MCF 10A (cell line): ENCODE results near the gene HLA-DQA2. TPM values are rescaled to one million over a fixed set of nuclear protein-coding genes. Genes with fewer than 3 reads are reported as not detected.

Source experiments
- BruUV-seq: library from RNA; stranded (reverse); fragments of 400-500 nt; replicated peaks from 2 replicates; lab custom pipeline; 2021; lab: Mats Ljungman, UMichigan
- CTCF ChIA-PET: fragments of 300-600 bp; sonication (Branson Sonifier 250); formaldehyde crosslinking; extraction: SDS; loops from one replicate; lab custom pipeline; 2021; ENCODE audit warnings: antibody characterized with exemption, inconsistent platforms; lab: Yijun Ruan, JAX
- POLR2A ChIA-PET: fragments of 300-600, 350-650 bp; sonication (Branson Sonifier 250); formaldehyde crosslinking; extraction: SDS; loops from one replicate; lab custom pipeline; 2020; ENCODE audit warnings: antibody characterized with exemption, inconsistent platforms; lab: Yijun Ruan, JAX
- DNase-seq: peaks from one replicate; pipeline ENCODE4 v3.0.0-alpha.2; 2018; ENCODE audit not compliant: unreplicated experiment
- H3K27ac Mint-ChIP-seq: one replicate; pipeline ENCODE4 v1.8.0; 2022; ENCODE audit warnings: mild to moderate bottlenecking, low read depth, mixed read lengths; ENCODE audit not compliant: unreplicated experiment
- H3K27me3 Mint-ChIP-seq: one replicate; pipeline ENCODE4 v1.8.0; 2022; ENCODE audit warnings: mixed read lengths; ENCODE audit not compliant: insufficient read depth, unreplicated experiment
- H3K36me3 Mint-ChIP-seq: one replicate; pipeline ENCODE4 v1.8.0; 2022; ENCODE audit warnings: mild to moderate bottlenecking, moderate library complexity, mixed read lengths; ENCODE audit not compliant: insufficient read depth, unreplicated experiment
- H3K4me1 Mint-ChIP-seq: one replicate; pipeline ENCODE4 v1.8.0; 2022; ENCODE audit warnings: mixed read lengths; ENCODE audit not compliant: insufficient read depth, unreplicated experiment
- H3K4me3 Mint-ChIP-seq: one replicate; pipeline ENCODE4 v1.8.0; 2022; ENCODE audit warnings: mild to moderate bottlenecking, moderate library complexity, mixed read lengths; ENCODE audit not compliant: unreplicated experiment
- H3K9me3 Mint-ChIP-seq: one replicate; pipeline ENCODE4 v1.8.0; 2022; ENCODE audit warnings: mixed read lengths; ENCODE audit not compliant: unreplicated experiment
- intact Hi-C: fragments of 100-400 bp; cut with micrococcal nuclease; formaldehyde crosslinking; loops from 2 replicates; pipeline ENCODE4 v1.14.1; 2022
- total RNA-seq: library from RNA; stranded (reverse); gene quantifications from 2 replicates; pipeline ENCODE4 v1.2.3, GENCODE V29; 2022
- TF ChIP-seq, protein P1 (sequence below): fragments of 200-600 bp; IDR thresholded peaks from one replicate; pipeline ENCODE4 v1.8.0; 2022; ENCODE audit warnings: antibody characterized with exemption, mild to moderate bottlenecking; ENCODE audit not compliant: unreplicated experiment

HLA-DQA2 gene
- total RNA-seq, 1 experiment from 2014 or later = not detected

GRCh38 chr6:32759669-32760068 is 18.5 kb downstream of the HLA-DQA2 start:
- Mint-ChIP-seq H3K27ac (no peak overlapping the region), H3K36me3 (no peaks in the 10 kb centered on the region), H3K4me1 (no peaks in the 10 kb centered on the region), H3K27me3 (peaks cover 100% of the 10 kb centered on the region), H3K4me3 (no peak overlapping the region), H3K9me3 (no peaks in the 10 kb centered on the region)
- ChIA-PET POLR2A (no interaction called here), CTCF (interaction anchor here (0.6 kb wide), 1 partner anchor 15 kb away, joined by 3 read pairs; no protein-coding TSS in a partner anchor)
- TF ChIP-seq, protein P1, sequence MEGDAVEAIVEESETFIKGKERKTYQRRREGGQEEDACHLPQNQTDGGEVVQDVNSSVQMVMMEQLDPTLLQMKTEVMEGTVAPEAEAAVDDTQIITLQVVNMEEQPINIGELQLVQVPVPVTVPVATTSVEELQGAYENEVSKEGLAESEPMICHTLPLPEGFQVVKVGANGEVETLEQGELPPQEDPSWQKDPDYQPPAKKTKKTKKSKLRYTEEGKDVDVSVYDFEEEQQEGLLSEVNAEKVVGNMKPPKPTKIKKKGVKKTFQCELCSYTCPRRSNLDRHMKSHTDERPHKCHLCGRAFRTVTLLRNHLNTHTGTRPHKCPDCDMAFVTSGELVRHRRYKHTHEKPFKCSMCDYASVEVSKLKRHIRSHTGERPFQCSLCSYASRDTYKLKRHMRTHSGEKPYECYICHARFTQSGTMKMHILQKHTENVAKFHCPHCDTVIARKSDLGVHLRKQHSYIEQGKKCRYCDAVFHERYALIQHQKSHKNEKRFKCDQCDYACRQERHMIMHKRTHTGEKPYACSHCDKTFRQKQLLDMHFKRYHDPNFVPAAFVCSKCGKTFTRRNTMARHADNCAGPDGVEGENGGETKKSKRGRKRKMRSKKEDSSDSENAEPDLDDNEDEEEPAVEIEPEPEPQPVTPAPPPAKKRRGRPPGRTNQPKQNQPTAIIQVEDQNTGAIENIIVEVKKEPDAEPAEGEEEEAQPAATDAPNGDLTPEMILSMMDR = no peak
- DNase-seq = no peak
- intact Hi-C loops = no loop called here
- no TSS peak for BruUV-seq

GRCh38 chr6:32761072-32761471 is 19.9 kb downstream of the HLA-DQA2 start:
- Mint-ChIP-seq H3K27me3 (peaks cover 100% of the 10 kb centered on the region), H3K4me3 (no peak overlapping the region), H3K9me3 (no peaks in the 10 kb centered on the region), H3K36me3 (no peaks in the 10 kb centered on the region), H3K27ac (no peak overlapping the region), H3K4me1 (no peaks in the 10 kb centered on the region)
- ChIA-PET POLR2A (interaction anchor here (0.6 kb wide), 1 partner anchor 101 kb away, joined by 3 read pairs; no protein-coding TSS in a partner anchor), CTCF (interaction anchor here (0.7 kb wide), 1 partner anchor 347 kb away, joined by 3 read pairs; no protein-coding TSS in a partner anchor)
- intact Hi-C loops = no loop called here
- TF ChIP-seq, protein P1 = no peak
- no TSS peak for BruUV-seq
- no peak for DNase-seq

- TF ChIP-seq, protein P1 = no peak
- DNase-seq = no peak
- no peak overlapping the region for H3K27ac Mint-ChIP-seq
- no peaks in the 10 kb centered on the region for H3K9me3 Mint-ChIP-seq
- H3K4me3 Mint-ChIP-seq = no peak overlapping the region
- ChIA-PET POLR2A (no interaction called here), CTCF (no interaction called here)
- intact Hi-C loops = no loop called here
- peaks cover 100% of the 10 kb centered on the region for H3K27me3 Mint-ChIP-seq
- no TSS peak for BruUV-seq
- no peaks in the 10 kb centered on the region for H3K36me3 Mint-ChIP-seq
- H3K4me1 Mint-ChIP-seq = no peaks in the 10 kb centered on the region
These were observed 20.4 kb downstream of the HLA-DQA2 start for GRCh38 chr6:32761548-32761947.

DNA sequence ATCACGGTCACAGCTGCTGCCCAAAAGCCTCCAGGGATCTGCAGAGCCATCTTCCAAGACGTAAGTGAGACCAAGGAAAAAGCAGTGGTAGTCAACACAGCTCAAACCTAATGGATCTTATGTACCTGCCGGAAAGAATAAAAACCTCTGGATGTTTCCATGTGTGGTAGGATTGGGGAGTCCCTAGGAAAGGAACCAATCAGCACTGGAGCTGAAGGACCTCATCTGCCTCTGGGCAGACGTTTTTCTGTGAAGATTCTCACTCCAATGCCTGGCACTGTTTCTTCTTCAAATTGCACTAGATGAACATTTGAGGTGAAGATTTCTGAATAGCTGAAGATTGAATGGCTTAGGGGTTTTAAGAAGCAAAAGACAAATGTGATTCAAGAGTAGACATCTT is 22.2 kb downstream of the HLA-DQA2 start, which contains the start of gene HLA-DQB2:
HLA-DQB2 (minus strand) TSS at position 112 of the 400 bp plus-strand sequence; CDS start at position 50, 62 bp downstream.
- TF ChIP-seq, protein P1 = no peak
- Mint-ChIP-seq H3K4me3 (no peak within 1 kb of the TSS), H3K27ac (no peak within 1 kb of the TSS), H3K9me3 (no peaks in the 10 kb centered on the region), H3K27me3 (peaks cover 100% of the 10 kb centered on the region), H3K36me3 (no peaks in the 10 kb centered on the region), H3K4me1 (no peaks in the 10 kb centered on the region)
- no TSS peak for BruUV-seq
- CTCF ChIA-PET = no interaction called here
- intact Hi-C loops = no loop called here
- POLR2A ChIA-PET = no interaction called here
- DNase-seq = peak; percentile 10
